Uterus (tissue), 4 donors: ENCODE data around the gene SBF2. TPM values are rescaled to one million over a fixed set of nuclear protein-coding genes. Genes with fewer than 3 reads are reported as not detected.

ENCODE experiments used
- DNase-seq, 2 donors: peaks; one replicate each; pipeline ENCODE4 v3.0.0-alpha.2; 2019 to 2020
- H3K27ac ChIP-seq, 2 donors: fragments of 200-600 bp; sonication (generic); 1 replicate in 1 of 2; 2 replicates in 1 of 2; pipeline ENCODE4 v1.5.1; 2016 to 2018
- H3K27me3 ChIP-seq, 2 donors: fragments of 200-600 bp; sonication (generic); one replicate each; pipeline ENCODE4 v1.5.1; 2018 to 2019; ENCODE audit warnings: control low read depth in 1 of 2
- H3K36me3 ChIP-seq, 2 donors: fragments of 200-600 bp; sonication (generic); one replicate each; pipeline ENCODE4 v1.5.1; 2019; ENCODE audit warnings: control low read depth in 1 of 2
- H3K4me1 ChIP-seq, 2 donors: fragments of 200-600 bp; sonication (generic); one replicate each; pipeline ENCODE4 v1.5.1; 2018 to 2019; ENCODE audit warnings: control low read depth in 1 of 2
- H3K4me3 ChIP-seq, 2 donors: fragments of 200-600 bp; sonication (generic); 1 replicate in 1 of 2; 2 replicates in 1 of 2; pipeline ENCODE4 v1.5.1; 2018 to 2019; ENCODE audit warnings: mild to moderate bottlenecking in 1 of 2
- H3K9me3 ChIP-seq, 2 donors: fragments of 200-600 bp; sonication (generic); one replicate each; pipeline ENCODE4 v1.5.1; 2019; ENCODE audit warnings: control low read depth in 1 of 2
- POLR2A ChIP-seq, 2 donors: fragments of 450-650 bp; IDR thresholded peaks; one replicate each; pipeline ENCODE4 v1.6.1; 2016; ENCODE audit warnings: antibody characterized with exemption in 2 of 2, mild to moderate bottlenecking in 1 of 2, moderate library complexity in 1 of 2
- intact Hi-C: fragments of 100-400 bp; cut with DNase I; formaldehyde crosslinking; loops from one replicate; pipeline ENCODE4 v1.15.1; 2023; ENCODE audit warnings: low total_unique reads
- total RNA-seq, 4 donors: library from RNA; depleted of rRNA in 3 of 4; stranded (reverse); fragments of >200 nt in 3 of 4; gene quantifications; one replicate each; pipeline versions ENCODE4 v1.1.0 to v1.2.4, GENCODE V29; 2014 to 2023
- TF ChIP-seq, protein P1 (sequence below), 4 experiments: fragments of 200-600 bp in 2 of 4; fragments of 450-650 bp in 2 of 4; sonication (generic) in 2 of 4; IDR thresholded peaks; one replicate each; pipeline ENCODE4 v1.5.1; 2016 to 2019; ENCODE audit warnings: antibody characterized with exemption in 4 of 4, mild to moderate bottlenecking in 2 of 4, moderate library complexity in 1 of 4
- donor health status: DM: yes; HTN: yes; CAD: no.

SBF2 gene
- total RNA-seq, 4 donors from 2014 or later, result 45.0 to 202 (median 98.0) TPM

DNA sequence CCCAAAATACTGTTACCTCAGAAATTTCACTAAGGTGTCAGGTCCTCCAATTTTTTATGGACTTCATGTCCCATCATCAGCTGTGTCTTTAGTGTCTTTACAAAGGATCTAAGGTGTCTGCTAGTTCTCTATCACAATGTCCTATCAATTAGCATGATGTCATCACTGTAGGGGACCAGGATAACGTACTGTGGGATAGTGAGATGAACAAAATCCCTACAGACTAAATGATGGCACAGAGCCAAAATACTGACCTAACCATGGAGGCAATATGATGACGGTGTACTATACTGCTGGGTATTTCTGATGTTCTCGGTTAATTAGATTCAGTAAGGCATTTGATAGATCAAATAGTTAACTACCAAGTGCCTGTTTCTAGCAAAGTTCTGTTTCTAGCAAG lies 82.5 kb downstream of the SBF2 start:
- intact Hi-C loops, result no loop called here
- Histone ChIP-seq H3K27me3 (no peaks in the 10 kb centered on the region), H3K4me3 (no peak overlapping the region), H3K27ac (no peak overlapping the region), H3K36me3 (no peaks in the 10 kb centered on the region), H3K9me3 (no peaks in the 10 kb centered on the region), H3K4me1 (no peaks in the 10 kb centered on the region)
- no peak for DNase-seq
- TF ChIP-seq POLR2A (IDR thresholded peaks at IDR 0.05), result no peak
- TF ChIP-seq, protein P1, sequence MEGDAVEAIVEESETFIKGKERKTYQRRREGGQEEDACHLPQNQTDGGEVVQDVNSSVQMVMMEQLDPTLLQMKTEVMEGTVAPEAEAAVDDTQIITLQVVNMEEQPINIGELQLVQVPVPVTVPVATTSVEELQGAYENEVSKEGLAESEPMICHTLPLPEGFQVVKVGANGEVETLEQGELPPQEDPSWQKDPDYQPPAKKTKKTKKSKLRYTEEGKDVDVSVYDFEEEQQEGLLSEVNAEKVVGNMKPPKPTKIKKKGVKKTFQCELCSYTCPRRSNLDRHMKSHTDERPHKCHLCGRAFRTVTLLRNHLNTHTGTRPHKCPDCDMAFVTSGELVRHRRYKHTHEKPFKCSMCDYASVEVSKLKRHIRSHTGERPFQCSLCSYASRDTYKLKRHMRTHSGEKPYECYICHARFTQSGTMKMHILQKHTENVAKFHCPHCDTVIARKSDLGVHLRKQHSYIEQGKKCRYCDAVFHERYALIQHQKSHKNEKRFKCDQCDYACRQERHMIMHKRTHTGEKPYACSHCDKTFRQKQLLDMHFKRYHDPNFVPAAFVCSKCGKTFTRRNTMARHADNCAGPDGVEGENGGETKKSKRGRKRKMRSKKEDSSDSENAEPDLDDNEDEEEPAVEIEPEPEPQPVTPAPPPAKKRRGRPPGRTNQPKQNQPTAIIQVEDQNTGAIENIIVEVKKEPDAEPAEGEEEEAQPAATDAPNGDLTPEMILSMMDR (IDR thresholded peaks at IDR 0.05), result no peak

- Histone ChIP-seq H3K4me1 (no peaks in the 10 kb centered on the region), H3K27ac (no peak overlapping the region), H3K27me3 (no peaks in the 10 kb centered on the region), H3K4me3 (no peak overlapping the region), H3K36me3 (no peaks in the 10 kb centered on the region), H3K9me3 (no peaks in the 10 kb centered on the region)
- intact Hi-C loops, result loop anchor here (10.0 kb wide), 1 partner anchor 95 kb away; the partner anchor contains the start of gene ADM
- TF ChIP-seq POLR2A (IDR thresholded peaks at IDR 0.05), result no peak
- TF ChIP-seq, protein P1 (IDR thresholded peaks at IDR 0.05), result no peak
- no peak for DNase-seq
Observed at GRCh38 chr11:10209326-10209725, 84.7 kb downstream of the SBF2 start.

DNA sequence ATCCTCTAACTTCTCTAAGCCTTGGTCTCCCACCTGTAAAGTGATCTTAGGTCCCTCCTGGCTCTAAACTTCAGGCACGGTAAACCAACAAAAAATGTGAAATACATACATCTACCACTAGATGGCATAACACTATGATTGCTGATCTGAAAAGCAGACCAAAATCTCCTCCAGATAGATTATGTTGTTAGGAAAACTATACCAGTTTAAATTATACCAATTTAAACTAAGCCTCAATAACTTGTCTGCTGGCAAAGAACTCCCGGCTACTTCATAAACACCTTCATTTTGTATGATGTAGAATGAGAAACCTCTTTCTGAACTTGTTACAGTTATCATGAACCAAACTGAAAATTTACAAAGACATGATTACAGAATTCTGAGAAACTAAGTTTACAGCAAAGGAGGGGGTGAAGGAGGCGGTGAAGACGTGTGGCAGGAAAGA lies 85.9 kb downstream of the SBF2 start:
- no peaks in the 10 kb centered on the region for H3K4me1 ChIP-seq
- intact Hi-C loops, result loop anchor here (10.0 kb wide), 1 partner anchor 97 kb away; the partner anchor contains the start of gene ADM

DNA sequence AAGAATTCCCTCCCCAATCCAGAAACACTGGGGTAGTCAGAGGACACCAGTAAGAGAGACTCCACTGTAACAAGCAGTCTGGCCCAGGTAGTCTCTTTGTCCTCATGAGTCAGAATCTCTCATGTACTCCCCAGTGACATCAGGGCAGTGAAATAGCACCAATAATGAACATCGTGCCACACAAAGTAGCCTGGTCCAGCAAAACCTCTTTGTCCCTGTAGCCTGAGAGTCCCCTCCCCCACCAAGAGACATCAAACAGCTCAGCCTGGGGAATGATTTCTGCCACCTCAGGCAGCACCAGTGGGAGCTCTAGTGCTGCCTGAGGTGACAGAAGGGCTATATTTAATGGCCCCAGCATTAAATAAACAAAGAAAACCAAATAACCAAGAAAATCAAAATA lies 88.1 kb downstream of the SBF2 start:
- Histone ChIP-seq H3K27me3 (no peaks in the 10 kb centered on the region), H3K36me3 (no peaks in the 10 kb centered on the region), H3K4me3 (no peak overlapping the region), H3K9me3 (no peaks in the 10 kb centered on the region), H3K4me1 (no peaks in the 10 kb centered on the region), H3K27ac (no peak overlapping the region)
- DNase-seq, result no peak
- TF ChIP-seq POLR2A (IDR thresholded peaks at IDR 0.05), result no peak
- TF ChIP-seq, protein P1 (IDR thresholded peaks at IDR 0.05), result no peak
- intact Hi-C loops, result loop anchor here (10.0 kb wide), 1 partner anchor 99 kb away; the partner anchor contains the start of gene ADM

More for the DNA sequence above, 85.9 kb downstream of the SBF2 start:
- H3K36me3 ChIP-seq, result no peaks in the 10 kb centered on the region
- no peaks in the 10 kb centered on the region for H3K9me3 ChIP-seq
- H3K27me3 ChIP-seq, result no peaks in the 10 kb centered on the region
- no peak for DNase-seq
- H3K27ac ChIP-seq, result no peak overlapping the region
- H3K4me3 ChIP-seq, result no peak overlapping the region
- no peak for TF ChIP-seq POLR2A (IDR thresholded peaks at IDR 0.05)
- TF ChIP-seq, protein P1 (IDR thresholded peaks at IDR 0.05), result peak; percentile 66 to 78 (median 68)

- no peak for DNase-seq
- Histone ChIP-seq H3K9me3 (no peaks in the 10 kb centered on the region), H3K27ac (no peak overlapping the region), H3K36me3 (no peaks in the 10 kb centered on the region), H3K4me1 (no peaks in the 10 kb centered on the region), H3K27me3 (no peaks in the 10 kb centered on the region), H3K4me3 (no peak overlapping the region)
- TF ChIP-seq, protein P1 (IDR thresholded peaks at IDR 0.05), result no peak
- TF ChIP-seq POLR2A (IDR thresholded peaks at IDR 0.05), result no peak
- intact Hi-C loops, result loop anchor here (10.0 kb wide), 1 partner anchor 101 kb away; the partner anchor contains the start of gene ADM
Observed at GRCh38 chr11:10204021-10204420, 90.0 kb downstream of the SBF2 start.
